ENCODE data around the gene C16orf54.

- TF ChIP-seq CTCF (conservative IDR thresholded peaks at IDR 0.05; ENCODE audit: low read depth in 2 of 2): no peak
- no peak for TF ChIP-seq POLR2AphosphoS5 (IDR thresholded peaks at IDR 0.05; ENCODE audit: low read depth)
These were observed 7.7 kb upstream of the C16orf54 start for GRCh38 chr16:29753516-29753915.

Data from GM23338 (cell line).